ENCODE results near the gene SLC4A4.
"Not testable (repeated sequence)": the region's sequence is repeated elsewhere in the genome, so short reads cannot be mapped to it uniquely, and the experiment has no call there.

The SLC4A4 gene

GRCh38 chr4:71408961-71409360 lies 70.1 kb downstream of the SLC4A4 start:
- not testable (repeated sequence) for DNase-seq (ENCODE audit: low read depth)

DNA sequence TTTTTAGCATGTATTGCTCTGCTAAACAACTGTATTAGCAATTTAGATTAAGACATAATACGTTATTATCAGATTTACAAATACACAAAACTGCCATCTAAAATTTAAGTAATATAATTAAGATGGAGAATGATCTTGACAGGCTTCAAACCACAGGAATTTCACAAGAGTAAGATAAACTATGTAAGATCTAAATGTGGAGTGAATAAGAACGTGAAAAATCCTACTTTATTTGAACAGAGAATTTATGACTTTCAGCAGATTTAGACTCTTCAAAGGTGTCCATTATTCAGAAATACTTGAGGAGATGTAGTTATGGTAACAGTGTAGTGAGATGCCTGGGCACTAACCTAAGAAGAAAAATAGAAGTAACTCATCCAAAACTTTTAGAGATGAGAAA lies 73.2 kb downstream of the SLC4A4 start:
- DNase-seq (ENCODE audit: low read depth): no peak

GRCh38 chr4:71415491-71415890 lies 76.7 kb downstream of the SLC4A4 start:
- no peak for DNase-seq (ENCODE audit: low read depth)

- DNase-seq (ENCODE audit: low read depth): no peak
These were observed 78.3 kb downstream of the SLC4A4 start for GRCh38 chr4:71417150-71417549.

DNA sequence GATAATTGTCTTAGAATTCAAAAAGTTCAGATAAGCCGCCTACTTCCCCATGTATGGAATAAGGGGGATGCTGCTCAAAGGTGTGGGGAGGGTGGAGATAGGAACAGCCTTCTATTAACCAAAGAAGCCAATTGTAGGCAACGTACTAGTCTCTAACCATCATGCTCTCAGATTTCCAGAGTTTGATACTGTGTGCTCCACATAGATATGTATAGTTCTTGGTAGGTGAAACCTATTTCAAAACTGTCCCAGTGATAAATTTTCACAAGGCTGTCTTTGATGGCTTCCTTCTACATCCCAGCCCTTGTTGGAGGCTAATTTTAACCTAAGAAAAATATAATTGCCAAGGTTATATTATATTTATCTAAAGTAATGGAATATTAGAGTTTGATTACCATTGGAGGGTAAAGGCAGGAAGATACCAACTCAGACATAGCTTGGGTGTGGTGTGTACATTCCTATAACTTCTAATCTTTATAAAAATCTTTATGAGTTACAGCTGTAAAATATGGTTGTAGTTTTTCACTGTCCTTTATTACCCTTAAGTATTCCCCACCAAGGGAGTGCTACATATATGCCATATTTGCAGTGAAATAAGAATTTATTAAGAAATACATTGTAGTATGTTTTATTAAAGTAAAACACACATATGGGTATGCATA lies 87.7 kb downstream of the SLC4A4 start:
- no peak for DNase-seq (ENCODE audit: low read depth)

DNA sequence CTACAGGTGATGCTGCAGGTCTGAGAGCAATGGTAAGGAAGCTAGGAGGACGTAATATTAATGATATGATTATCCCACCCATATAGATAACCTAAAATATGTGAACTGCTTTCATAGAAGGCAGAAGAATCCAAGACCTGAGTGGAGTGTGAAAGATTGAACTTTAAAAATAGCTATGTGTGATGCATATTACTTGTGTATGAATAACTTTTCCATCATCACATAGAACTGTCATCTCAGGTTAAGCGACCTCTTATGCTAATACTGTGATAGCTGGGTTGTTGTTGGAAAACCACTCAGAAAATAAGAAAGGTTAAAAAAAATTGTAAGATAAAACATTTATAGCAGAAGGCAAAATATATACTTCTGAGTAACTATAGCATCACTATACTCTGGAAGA lies 90.3 kb downstream of the SLC4A4 start:
- DNase-seq (ENCODE audit: low read depth): no peak

DNA sequence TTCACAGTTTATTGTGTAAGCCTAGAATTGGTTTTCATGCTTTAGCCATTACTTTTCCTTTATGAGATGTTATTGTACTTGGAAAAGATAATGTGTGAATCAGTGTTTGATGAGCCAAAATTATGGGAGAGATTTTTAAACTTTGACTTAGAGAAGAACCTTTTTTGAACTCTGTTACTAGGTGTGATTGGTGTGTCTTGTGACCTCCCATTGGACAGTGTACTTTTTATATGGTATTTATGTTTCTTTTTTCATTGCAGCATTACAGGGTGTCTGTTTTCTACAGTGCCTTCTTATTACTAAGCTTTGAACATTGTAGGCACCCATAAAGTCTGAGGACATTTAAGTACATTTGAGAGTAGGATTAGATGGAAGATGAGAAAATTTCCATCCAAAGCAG lies 91.1 kb downstream of the SLC4A4 start:
- DNase-seq (ENCODE audit: low read depth): no peak

DNA sequence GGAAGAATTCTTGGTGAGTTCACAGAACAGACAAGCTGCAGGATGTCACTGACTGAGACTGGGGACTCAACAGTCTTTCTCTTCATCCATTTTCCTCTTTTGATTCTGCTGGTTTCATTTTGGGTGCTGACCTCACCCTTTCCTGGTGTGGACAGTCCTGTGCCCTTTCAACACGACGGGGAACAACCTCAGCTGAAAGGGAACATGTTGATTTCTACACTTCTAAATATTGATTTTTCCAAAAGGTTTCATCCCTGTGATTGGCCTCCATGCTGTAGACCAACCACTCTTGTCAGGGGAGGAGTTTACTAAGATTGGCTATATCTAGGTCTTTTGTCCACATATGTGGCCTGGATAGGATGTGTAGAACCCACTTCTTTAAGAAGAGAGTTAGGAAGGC lies 91.8 kb downstream of the SLC4A4 start:
- no peak for DNase-seq (ENCODE audit: low read depth)

- no peak for DNase-seq (ENCODE audit: low read depth)
These were observed 101.8 kb downstream of the SLC4A4 start for GRCh38 chr4:71440612-71441011.

- no peak for DNase-seq (ENCODE audit: low read depth)
These were observed 102.7 kb downstream of the SLC4A4 start for GRCh38 chr4:71441186-71442169.

DNA sequence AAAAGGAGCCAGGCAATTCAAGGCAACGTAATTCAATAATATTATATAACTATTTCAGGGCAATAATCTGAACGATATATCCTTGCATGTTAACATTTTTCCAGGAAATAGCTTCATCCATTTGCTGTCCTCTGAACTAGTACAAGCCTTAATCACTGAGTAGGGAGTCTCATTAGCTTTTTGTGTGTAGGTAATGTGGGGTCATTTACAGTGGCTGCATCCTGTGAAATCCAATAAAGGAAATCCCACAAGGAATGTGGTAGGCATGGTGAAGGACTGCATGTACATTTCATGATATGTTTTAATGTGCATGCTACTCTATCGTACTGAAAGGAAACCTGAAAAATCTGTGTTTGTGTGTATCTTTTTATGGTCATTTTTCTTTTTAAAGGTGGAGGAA lies 103.5 kb downstream of the SLC4A4 start:
- no peak for DNase-seq (ENCODE audit: low read depth)

DNA sequence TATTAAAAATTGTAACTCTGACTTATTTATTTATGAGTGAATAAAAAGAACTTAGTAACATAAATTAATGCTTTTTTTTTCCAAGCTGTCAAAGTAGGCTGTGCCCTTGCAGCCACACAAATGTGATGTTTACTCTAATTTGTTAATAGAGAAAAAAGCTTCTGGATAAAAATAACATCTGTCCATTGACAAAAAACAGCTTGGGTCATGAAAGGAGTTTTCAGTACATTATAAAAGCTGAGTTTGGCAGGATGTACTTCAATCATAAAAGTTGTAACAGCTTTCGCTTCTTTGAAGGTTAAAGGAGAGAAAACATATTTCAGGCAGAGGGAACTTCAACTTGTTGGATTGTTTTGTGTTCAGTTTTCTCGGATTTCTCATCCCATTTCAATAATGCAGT lies 105.6 kb downstream of the SLC4A4 start:
- no peak for DNase-seq (ENCODE audit: low read depth)

- DNase-seq (ENCODE audit: low read depth): no peak
These were observed 107.0 kb downstream of the SLC4A4 start for GRCh38 chr4:71445811-71446210.

DNA sequence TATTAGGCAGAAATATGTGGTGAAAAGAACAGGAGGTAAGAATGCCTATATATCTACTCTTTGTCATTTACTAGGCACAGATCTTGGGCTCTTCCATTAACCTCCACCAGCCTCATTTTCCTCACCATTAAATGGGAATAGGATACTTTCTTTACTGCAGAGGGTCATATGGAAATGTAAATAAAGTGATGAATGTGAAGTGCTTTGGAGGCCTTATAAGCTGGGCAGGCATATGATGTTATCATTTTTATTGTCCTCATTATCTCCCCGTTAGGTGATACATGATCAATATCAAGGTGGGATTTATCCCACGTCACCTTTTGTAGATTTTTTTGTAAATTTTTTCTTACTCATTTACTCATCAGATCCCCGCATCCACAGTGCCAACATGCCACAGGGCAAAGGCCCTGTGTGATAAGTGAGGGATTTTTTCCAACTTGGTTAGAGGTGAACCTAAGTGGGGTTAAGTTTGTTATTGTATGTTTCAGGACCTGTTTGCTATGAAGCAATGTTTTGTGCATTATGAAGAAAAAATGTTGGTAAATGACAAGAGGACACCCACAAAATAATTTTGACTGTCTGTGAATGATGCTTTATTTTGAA lies 107.8 kb downstream of the SLC4A4 start:
- no peak for DNase-seq (ENCODE audit: low read depth)

- no peak for DNase-seq (ENCODE audit: low read depth)
These were observed 110.2 kb downstream of the SLC4A4 start for GRCh38 chr4:71449040-71449439.

- no peak for DNase-seq (ENCODE audit: low read depth)
These were observed 111.1 kb downstream of the SLC4A4 start for GRCh38 chr4:71449878-71450277.

GRCh38 chr4:71453531-71453930 lies 114.7 kb downstream of the SLC4A4 start:
- DNase-seq (ENCODE audit: low read depth): no peak

DNA sequence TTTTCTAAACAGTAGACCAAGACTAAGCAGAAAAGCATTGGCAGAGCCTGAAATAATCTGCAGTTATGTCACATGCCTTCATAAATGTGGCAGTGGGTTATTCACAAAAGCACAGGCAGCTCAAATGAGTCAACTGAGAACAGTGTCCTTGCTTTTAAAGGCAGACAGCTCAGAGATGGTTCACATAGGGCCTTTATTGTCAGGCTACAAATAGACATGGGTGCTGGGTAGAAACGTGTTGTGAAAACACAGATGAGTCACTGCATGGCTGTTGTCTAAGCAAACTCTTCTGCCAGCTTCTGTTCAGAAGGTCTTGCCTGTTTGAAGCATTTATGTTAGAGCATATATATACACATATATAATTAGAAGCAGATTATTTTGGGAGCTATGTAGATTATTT lies 118.0 kb downstream of the SLC4A4 start:
- no peak for DNase-seq (ENCODE audit: low read depth)

GRCh38 chr4:71460371-71460770 lies 121.6 kb downstream of the SLC4A4 start:
- no peak for DNase-seq (ENCODE audit: low read depth)

GRCh38 chr4:71461422-71461821 lies 122.6 kb downstream of the SLC4A4 start:
- no peak for DNase-seq (ENCODE audit: low read depth)

GRCh38 chr4:71466775-71467174 lies 128.0 kb downstream of the SLC4A4 start:
- DNase-seq (ENCODE audit: low read depth): no peak

- no peak for DNase-seq (ENCODE audit: low read depth)
These were observed 129.4 kb downstream of the SLC4A4 start for GRCh38 chr4:71468116-71468710.

DNA sequence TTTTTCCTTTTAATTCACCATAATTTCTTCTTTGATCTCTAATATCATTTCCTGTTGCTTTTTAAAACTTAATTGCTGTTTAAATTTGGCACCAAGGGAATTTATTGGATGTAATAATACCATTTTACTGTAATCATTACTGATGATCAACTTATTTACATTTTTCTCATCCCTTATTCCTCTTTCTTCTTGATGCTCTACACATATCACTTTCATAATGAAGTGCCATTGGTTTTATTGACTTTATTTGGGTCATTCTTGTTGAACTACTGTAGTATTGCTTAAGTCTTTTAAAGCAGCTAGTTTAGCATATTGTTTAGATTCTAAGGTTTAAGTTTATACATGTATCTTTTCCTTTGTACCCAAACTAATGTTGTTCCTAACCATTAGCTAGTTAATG lies 130.7 kb downstream of the SLC4A4 start:
- no peak for DNase-seq (ENCODE audit: low read depth)

Measured in activated T-cell treated with anti-CD3 and anti-CD28 coated beads for 24 hours (primary cell).